Hepatocyte (in vitro differentiated cells): ENCODE data around the gene BAZ2A. TPM values are rescaled to one million over a fixed set of nuclear protein-coding genes. Genes with fewer than 3 reads are reported as not detected.

Experiments used
- DNase-seq: peaks from one replicate; pipeline ENCODE4 v3.0.0-alpha.2; 2016; ENCODE audit warnings: low spot score
- H2AFZ ChIP-seq: fragments of 200-600 bp; sonication (generic); 2 replicates; pipeline ENCODE4 v1.6.0; 2016; ENCODE audit warnings: antibody characterized with exemption, mild to moderate bottlenecking
- H3K27ac ChIP-seq: fragments of 200-600 bp; sonication (generic); 2 replicates; pipeline ENCODE4 v1.5.1; 2016; ENCODE audit warnings: mild to moderate bottlenecking
- H3K27me3 ChIP-seq: fragments of 200-600 bp; sonication (generic); 2 replicates; pipeline ENCODE4 v1.6.1; 2016
- H3K36me3 ChIP-seq: fragments of 200-600 bp; sonication (generic); replicated peaks from 2 replicates; pipeline ENCODE4 v1.5.1; 2016; ENCODE audit warnings: low read depth; ENCODE audit not compliant: insufficient read depth
- H3K4me1 ChIP-seq: fragments of 200-600 bp; sonication (generic); 2 replicates; pipeline ENCODE4 v1.5.1; 2016; ENCODE audit warnings: mild to moderate bottlenecking, moderate library complexity; ENCODE audit not compliant: insufficient read depth
- H3K4me2 ChIP-seq: fragments of 200-600 bp; sonication (generic); 2 replicates; pipeline ENCODE4 v1.6.0; 2016
- H3K4me3 ChIP-seq: fragments of 200-600 bp; sonication (generic); 2 replicates; pipeline ENCODE4 v1.5.1; 2016; ENCODE audit warnings: mild to moderate bottlenecking
- H3K79me2 ChIP-seq: fragments of 200-600 bp; sonication (generic); 2 replicates; pipeline ENCODE4 v1.6.0; 2017; ENCODE audit warnings: mild to moderate bottlenecking
- H3K9me2 ChIP-seq: fragments of 200-600 bp; sonication (generic); replicated peaks from 2 replicates; pipeline ENCODE4 v1.6.0; 2017; ENCODE audit warnings: mild to moderate bottlenecking; ENCODE audit not compliant: insufficient read depth
- H3K9me3 ChIP-seq: fragments of 200-600 bp; sonication (generic); 2 replicates; pipeline ENCODE4 v1.5.1; 2016; ENCODE audit warnings: low read depth, mild to moderate bottlenecking
- H4K20me1 ChIP-seq: fragments of 200-600 bp; sonication (generic); 2 replicates; pipeline ENCODE4 v1.6.0; 2016; ENCODE audit warnings: mild to moderate bottlenecking; ENCODE audit not compliant: insufficient read depth, poor library complexity, severe bottlenecking
- EZH2 ChIP-seq: fragments of 200-600 bp; sonication (generic); IDR thresholded peaks from 2 replicates; pipeline ENCODE4 v1.6.1; 2016; ENCODE audit warnings: antibody characterized with exemption, mild to moderate bottlenecking, borderline replicate concordance
- EZH2phosphoT487 ChIP-seq: fragments of 200-600 bp; sonication (generic); IDR thresholded peaks from one replicate; pipeline ENCODE4 v1.6.1; 2018; ENCODE audit warnings: antibody characterized with exemption, mild to moderate bottlenecking, low read depth, moderate library complexity; ENCODE audit not compliant: unreplicated experiment, severe bottlenecking
- WGBS: methylation state at CpG from one replicate; pipeline ENCODE4 v1.1.6; 2016; ENCODE audit warnings: low lambda C conversion rate; ENCODE audit errors: missing lambda C conversion rate; 5-methylcytosine and 5-hydroxymethylcytosine counted together
- polyA plus RNA-seq: library from polyadenylated mRNA; unstranded; fragments of >200 nt; fragmentation: Nextera tagmentation; extraction: Ambion mirVana; gene quantifications from 2 replicates; pipeline ENCODE4 v1.2.1, GENCODE V29; 2016
- total RNA-seq: library from RNA; depleted of rRNA; stranded (reverse); fragments of >200 nt; gene quantifications from 2 replicates; pipeline ENCODE4 v1.2.3, GENCODE V29; 2014
- TF ChIP-seq, protein P1 (sequence below): fragments of 200-600 bp; sonication (generic); IDR thresholded peaks from 2 replicates; pipeline ENCODE4 v1.5.1; 2016; ENCODE audit warnings: antibody characterized with exemption, mild to moderate bottlenecking; ENCODE audit not compliant: poor library complexity

BAZ2A gene
- total and polyA plus RNA-seq, 2 experiments from 2014 or later: 27.9 to 33.1 TPM

DNA sequence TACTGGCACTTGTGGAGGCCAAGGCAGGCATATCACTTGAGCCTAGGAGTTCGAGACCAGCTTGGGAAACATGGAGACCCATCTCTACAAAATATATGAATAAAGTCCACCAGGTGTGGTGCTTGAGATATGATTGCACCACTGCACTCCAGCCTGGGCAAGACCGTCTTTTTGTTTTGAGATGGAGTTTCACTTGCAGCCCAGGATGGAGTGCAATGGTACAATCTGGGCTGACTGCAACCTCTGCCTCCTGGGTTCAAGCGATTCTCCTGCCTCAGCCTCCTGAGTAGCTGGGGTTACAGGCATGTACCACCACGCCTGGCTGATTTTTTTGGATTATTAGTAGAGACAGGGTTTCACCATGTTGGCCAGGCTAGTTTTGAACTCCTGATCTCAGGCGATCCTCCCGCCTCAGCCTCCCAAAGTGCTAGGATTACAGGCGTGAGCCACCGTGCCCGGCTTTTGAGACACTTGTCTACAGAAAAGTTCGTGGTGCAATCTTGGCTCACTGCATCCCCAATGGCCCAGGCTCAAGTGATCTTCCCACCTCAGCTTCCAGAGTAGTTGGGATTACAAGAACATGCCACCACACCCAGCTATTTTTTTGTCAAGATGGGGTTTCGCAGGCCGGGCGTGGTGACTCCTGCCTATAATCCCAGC, 32.0 kb upstream of the BAZ2A start:
- Histone ChIP-seq H3K4me1 (no peaks in the 10 kb centered on the region), H3K4me2 (no peak overlapping the region), H3K27ac (no peak overlapping the region), H3K36me3 (no peaks in the 10 kb centered on the region), H3K4me3 (no peak overlapping the region), H3K79me2 (peaks cover 6% of the 10 kb centered on the region), H3K27me3 (no peaks in the 10 kb centered on the region), H4K20me1 (peaks cover 3% of the 10 kb centered on the region), H3K9me2 (no peaks in the 10 kb centered on the region), H2AFZ (no peak overlapping the region), H3K9me3 (no peaks in the 10 kb centered on the region)
- WGBS: over 99% methylated on average over 13 of the region's 13 CpGs
- DNase-seq: no peak
- TF ChIP-seq EZH2 (no peak), EZH2phosphoT487 (no peak)
- TF ChIP-seq, protein P1, sequence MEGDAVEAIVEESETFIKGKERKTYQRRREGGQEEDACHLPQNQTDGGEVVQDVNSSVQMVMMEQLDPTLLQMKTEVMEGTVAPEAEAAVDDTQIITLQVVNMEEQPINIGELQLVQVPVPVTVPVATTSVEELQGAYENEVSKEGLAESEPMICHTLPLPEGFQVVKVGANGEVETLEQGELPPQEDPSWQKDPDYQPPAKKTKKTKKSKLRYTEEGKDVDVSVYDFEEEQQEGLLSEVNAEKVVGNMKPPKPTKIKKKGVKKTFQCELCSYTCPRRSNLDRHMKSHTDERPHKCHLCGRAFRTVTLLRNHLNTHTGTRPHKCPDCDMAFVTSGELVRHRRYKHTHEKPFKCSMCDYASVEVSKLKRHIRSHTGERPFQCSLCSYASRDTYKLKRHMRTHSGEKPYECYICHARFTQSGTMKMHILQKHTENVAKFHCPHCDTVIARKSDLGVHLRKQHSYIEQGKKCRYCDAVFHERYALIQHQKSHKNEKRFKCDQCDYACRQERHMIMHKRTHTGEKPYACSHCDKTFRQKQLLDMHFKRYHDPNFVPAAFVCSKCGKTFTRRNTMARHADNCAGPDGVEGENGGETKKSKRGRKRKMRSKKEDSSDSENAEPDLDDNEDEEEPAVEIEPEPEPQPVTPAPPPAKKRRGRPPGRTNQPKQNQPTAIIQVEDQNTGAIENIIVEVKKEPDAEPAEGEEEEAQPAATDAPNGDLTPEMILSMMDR: no peak

DNA sequence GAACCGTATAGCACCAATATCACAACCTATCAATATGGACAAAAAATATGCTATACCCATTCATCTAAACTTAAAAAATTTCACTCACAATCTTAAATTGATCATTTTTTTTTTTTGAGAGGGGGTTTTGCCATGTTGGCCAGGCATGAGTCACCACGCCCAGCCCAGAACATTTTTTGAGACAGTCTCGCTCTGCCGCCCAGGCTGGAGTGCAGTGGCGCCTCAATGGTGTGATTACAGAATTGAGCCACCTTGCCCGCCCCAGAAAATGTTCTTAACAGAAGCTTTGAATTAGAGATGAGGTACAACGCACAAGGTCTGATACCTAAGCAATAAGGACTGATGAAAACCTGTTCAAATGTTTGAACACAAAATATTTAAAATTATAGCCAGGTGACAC, 31.4 kb upstream of the BAZ2A start:
- peaks cover 3% of the 10 kb centered on the region for H3K79me2 ChIP-seq
- TF ChIP-seq EZH2: no peak
- TF ChIP-seq, protein P1: no peak
- H3K4me1 ChIP-seq: no peaks in the 10 kb centered on the region
- WGBS: 97% methylated on average over 7 of the region's 7 CpGs
- H3K4me3 ChIP-seq: no peak overlapping the region
- H3K27me3 ChIP-seq: no peaks in the 10 kb centered on the region
- no peak overlapping the region for H3K27ac ChIP-seq
- H2AFZ ChIP-seq: no peak overlapping the region
- no peak overlapping the region for H3K4me2 ChIP-seq
- H4K20me1 ChIP-seq: peaks cover 3% of the 10 kb centered on the region
- H3K9me3 ChIP-seq: no peaks in the 10 kb centered on the region
- no peaks in the 10 kb centered on the region for H3K9me2 ChIP-seq
- no peaks in the 10 kb centered on the region for H3K36me3 ChIP-seq
- DNase-seq: no peak

DNA sequence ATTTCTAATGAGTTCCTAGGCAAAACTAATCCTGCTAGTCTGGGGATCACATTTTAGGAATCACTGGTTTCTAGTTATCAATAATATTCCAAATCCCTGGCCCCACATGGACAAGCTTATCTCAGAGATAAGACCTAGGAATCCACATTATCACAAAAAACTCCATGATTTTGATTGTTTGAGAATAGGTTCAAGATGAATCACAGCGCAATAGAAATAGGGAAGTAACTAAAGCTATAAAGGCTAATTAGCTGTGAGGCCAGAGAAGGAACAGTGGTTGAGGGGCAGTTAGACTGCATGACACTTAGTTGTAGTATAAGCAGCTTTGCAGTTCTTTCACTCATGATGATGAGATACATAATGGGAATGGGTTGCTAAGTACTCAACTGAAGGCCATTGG, 28.8 kb upstream of the BAZ2A start:
- H3K27me3 ChIP-seq: no peaks in the 10 kb centered on the region
- no peaks in the 10 kb centered on the region for H3K4me1 ChIP-seq
- H4K20me1 ChIP-seq: no peaks in the 10 kb centered on the region
- TF ChIP-seq EZH2phosphoT487 (no peak), EZH2 (no peak)
- TF ChIP-seq, protein P1: no peak
- WGBS: 89% methylated on average over 1 of the region's 1 CpG
- no peak overlapping the region for H3K4me3 ChIP-seq
- no peaks in the 10 kb centered on the region for H3K9me2 ChIP-seq
- no peak overlapping the region for H3K4me2 ChIP-seq
- H3K9me3 ChIP-seq: no peaks in the 10 kb centered on the region
- no peak overlapping the region for H2AFZ ChIP-seq
- H3K27ac ChIP-seq: peak overlapping the region; percentile 0
- no peaks in the 10 kb centered on the region for H3K79me2 ChIP-seq
- no peaks in the 10 kb centered on the region for H3K36me3 ChIP-seq
- DNase-seq: peak; percentile 13
